ENCODE data around the gene IFIT1. TPM values are rescaled to one million over a fixed set of nuclear protein-coding genes. Genes with fewer than 3 reads are reported as not detected.

The IFIT1 gene
- total and polyA plus RNA-seq, 9 of the 15 experiments (the other 6 are each of a cell fraction or from before 2014, with no cell fraction given) = 0.03 to 0.40 (median 0.18) TPM

DNA sequence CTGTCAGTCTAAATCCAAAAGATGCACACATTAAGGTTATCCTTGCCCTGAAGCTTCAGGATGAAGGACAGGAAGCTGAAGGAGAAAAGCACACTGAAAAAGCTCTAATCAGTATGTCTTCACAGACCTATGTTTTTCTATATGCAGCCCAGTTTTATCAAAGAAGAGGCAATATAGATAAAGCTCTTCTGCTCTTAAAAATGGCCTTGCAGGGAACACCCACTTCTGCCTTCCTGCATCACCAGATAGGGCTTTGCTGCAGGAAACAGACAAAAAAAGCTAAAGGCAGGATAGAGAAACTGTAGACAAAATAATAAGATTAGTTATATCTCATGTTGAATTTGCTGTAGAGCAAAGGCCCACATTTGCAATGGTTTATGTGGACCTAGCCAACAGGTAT is 29.5 kb upstream of the IFIT1 start (continued):
- TF ChIP-seq, protein P1, sequence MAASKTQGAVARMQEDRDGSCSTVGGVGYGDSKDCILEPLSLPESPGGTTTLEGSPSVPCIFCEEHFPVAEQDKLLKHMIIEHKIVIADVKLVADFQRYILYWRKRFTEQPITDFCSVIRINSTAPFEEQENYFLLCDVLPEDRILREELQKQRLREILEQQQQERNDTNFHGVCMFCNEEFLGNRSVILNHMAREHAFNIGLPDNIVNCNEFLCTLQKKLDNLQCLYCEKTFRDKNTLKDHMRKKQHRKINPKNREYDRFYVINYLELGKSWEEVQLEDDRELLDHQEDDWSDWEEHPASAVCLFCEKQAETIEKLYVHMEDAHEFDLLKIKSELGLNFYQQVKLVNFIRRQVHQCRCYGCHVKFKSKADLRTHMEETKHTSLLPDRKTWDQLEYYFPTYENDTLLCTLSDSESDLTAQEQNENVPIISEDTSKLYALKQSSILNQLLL (CRISPR knock-in tag; IDR thresholded peaks at IDR 0.05; ENCODE audit: borderline replicate concordance) = no peak
- TF ChIP-seq SIX5 (IDR thresholded peaks at IDR 0.05; ENCODE audit: borderline replicate concordance in 1 of 2, insufficient read depth in 1 of 2, low read depth in 1 of 2, low read length in 2 of 2) (no peak), LARP7 (IDR thresholded peaks at IDR 0.05) (no peak), NFE2L1 (tag; IDR thresholded peaks at IDR 0.05; ENCODE audit: borderline replicate concordance, low read depth) (no peak), WHSC1 (IDR thresholded peaks at IDR 0.05; ENCODE audit: low read length) (no peak), CBFA2T3 (IDR thresholded peaks at IDR 0.05) (peak; percentile 90), NCOR1 (IDR thresholded peaks at IDR 0.05) (peak; percentile 87), MYNN (IDR thresholded peaks at IDR 0.05) (no peak), MYNN (CRISPR knock-in tag; IDR thresholded peaks at IDR 0.05) (no peak), TAL1 (IDR thresholded peaks at IDR 0.05) (peak; percentile 71), SLC30A9 (CRISPR knock-in tag; IDR thresholded peaks at IDR 0.05) (no peak), ZNF134 (CRISPR knock-in tag; conservative IDR thresholded peaks at IDR 0.05) (no peak), ATF6 (CRISPR knock-in tag; IDR thresholded peaks at IDR 0.05) (no peak), SAFB (IDR thresholded peaks at IDR 0.05; ENCODE audit: borderline replicate concordance, low read depth, low read length) (no peak), SMARCC2 (IDR thresholded peaks at IDR 0.05; ENCODE audit: low read depth) (no peak), ZNF592 (IDR thresholded peaks at IDR 0.05) (no peak), NCOA1 (IDR thresholded peaks at IDR 0.05; ENCODE audit: low read depth) (no peak), ZEB2 (IDR thresholded peaks at IDR 0.05) (no peak), RBM14 (IDR thresholded peaks at IDR 0.05; ENCODE audit: borderline replicate concordance, insufficient read depth, low read depth, low read length) (no peak)
- TF ChIP-seq, protein P2, sequence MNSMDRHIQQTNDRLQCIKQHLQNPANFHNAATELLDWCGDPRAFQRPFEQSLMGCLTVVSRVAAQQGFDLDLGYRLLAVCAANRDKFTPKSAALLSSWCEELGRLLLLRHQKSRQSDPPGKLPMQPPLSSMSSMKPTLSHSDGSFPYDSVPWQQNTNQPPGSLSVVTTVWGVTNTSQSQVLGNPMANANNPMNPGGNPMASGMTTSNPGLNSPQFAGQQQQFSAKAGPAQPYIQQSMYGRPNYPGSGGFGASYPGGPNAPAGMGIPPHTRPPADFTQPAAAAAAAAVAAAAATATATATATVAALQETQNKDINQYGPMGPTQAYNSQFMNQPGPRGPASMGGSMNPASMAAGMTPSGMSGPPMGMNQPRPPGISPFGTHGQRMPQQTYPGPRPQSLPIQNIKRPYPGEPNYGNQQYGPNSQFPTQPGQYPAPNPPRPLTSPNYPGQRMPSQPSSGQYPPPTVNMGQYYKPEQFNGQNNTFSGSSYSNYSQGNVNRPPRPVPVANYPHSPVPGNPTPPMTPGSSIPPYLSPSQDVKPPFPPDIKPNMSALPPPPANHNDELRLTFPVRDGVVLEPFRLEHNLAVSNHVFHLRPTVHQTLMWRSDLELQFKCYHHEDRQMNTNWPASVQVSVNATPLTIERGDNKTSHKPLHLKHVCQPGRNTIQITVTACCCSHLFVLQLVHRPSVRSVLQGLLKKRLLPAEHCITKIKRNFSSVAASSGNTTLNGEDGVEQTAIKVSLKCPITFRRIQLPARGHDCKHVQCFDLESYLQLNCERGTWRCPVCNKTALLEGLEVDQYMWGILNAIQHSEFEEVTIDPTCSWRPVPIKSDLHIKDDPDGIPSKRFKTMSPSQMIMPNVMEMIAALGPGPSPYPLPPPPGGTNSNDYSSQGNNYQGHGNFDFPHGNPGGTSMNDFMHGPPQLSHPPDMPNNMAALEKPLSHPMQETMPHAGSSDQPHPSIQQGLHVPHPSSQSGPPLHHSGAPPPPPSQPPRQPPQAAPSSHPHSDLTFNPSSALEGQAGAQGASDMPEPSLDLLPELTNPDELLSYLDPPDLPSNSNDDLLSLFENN (IDR thresholded peaks at IDR 0.05; ENCODE audit: low read depth in 2 of 2, low read length in 2 of 2) = no peak
